H1 (cell line): ENCODE measurements around the gene GSTO2. TPM values are rescaled to one million over a fixed set of nuclear protein-coding genes. Genes with fewer than 3 reads are reported as not detected.

ENCODE experiments used
- CTCF ChIA-PET: fragments of 300-600 bp; sonication (Branson Sonifier 250); formaldehyde crosslinking; loops from one replicate; lab custom pipeline; 2021; ENCODE audit not compliant: partially characterized antibody; lab: Charles Lee
- POLR2A ChIA-PET: fragments of 300-600 bp; sonication (Branson Sonifier 250); formaldehyde crosslinking; loops from one replicate; lab custom pipeline; 2021; ENCODE audit warnings: inconsistent platforms; ENCODE audit not compliant: partially characterized antibody; lab: Charles Lee
- DNase-seq, 2 experiments: peaks; one replicate each; pipeline versions ENCODE4 v3.0.0 to v3.0.0-alpha.2; 2010 to 2022; ENCODE audit warnings: low spot score in 2 of 2, low read depth in 1 of 2, mixed read lengths in 1 of 2
- FAIRE-seq: peaks from 2 replicates; lab custom pipeline; 2011; peaks lifted over from hg19 to GRCh38; lab: Jason Lieb, UNC
- H2AFZ ChIP-seq: 2 replicates; pipeline ENCODE4 v1.8.1; 2012; ENCODE audit warnings: low read length, inconsistent platforms
- H2AK5ac ChIP-seq: 2 replicates; pipeline ENCODE4 v1.6.1; 2013; ENCODE audit warnings: low read depth, low read length
- H2BK120ac ChIP-seq: replicated peaks from 2 replicates; pipeline ENCODE3; 2013; ENCODE audit warnings: low read depth, low read length, inconsistent platforms
- H2BK12ac ChIP-seq: 2 replicates; pipeline ENCODE4 v1.6.1; 2013; ENCODE audit warnings: low read depth, low read length
- H2BK15ac ChIP-seq: 2 replicates; pipeline ENCODE4 v1.6.1; 2013; ENCODE audit warnings: low read length
- H2BK20ac ChIP-seq: 2 replicates; pipeline ENCODE4 v1.6.1; 2013; ENCODE audit warnings: low read length
- H2BK5ac ChIP-seq: 2 replicates; pipeline ENCODE4 v1.6.1; 2013; ENCODE audit warnings: low read depth, low read length
- H3K14ac ChIP-seq: 2 replicates; pipeline ENCODE4 v1.6.1; 2013; ENCODE audit warnings: inconsistent platforms; ENCODE audit not compliant: insufficient read length
- H3K18ac ChIP-seq: 2 replicates; pipeline ENCODE4 v1.6.1; 2013; ENCODE audit warnings: low read length; ENCODE audit errors: extremely low read depth
- H3K23ac ChIP-seq: 2 replicates; pipeline ENCODE4 v1.6.1; 2013; ENCODE audit warnings: inconsistent platforms; ENCODE audit not compliant: insufficient read length
- H3K23me2 ChIP-seq: 2 replicates; pipeline ENCODE4 v1.6.1; 2013; ENCODE audit warnings: low read depth, low read length
- H3K27ac ChIP-seq: 2 replicates; pipeline ENCODE4 v1.6.1; 2011; ENCODE audit warnings: low read depth, low read length, inconsistent platforms
- H3K27me3 ChIP-seq, 4 experiments: replicated peaks in 1 of 4; 1 replicate in 1 of 4; 2 replicates in 3 of 4; pipeline versions ENCODE4 v1.6.1 to v1.8.1; 2011 to 2013; ENCODE audit warnings: low read length in 3 of 4, mild to moderate bottlenecking in 3 of 4, inconsistent platforms in 2 of 4, mixed read lengths in 2 of 4, moderate library complexity in 1 of 4; ENCODE audit not compliant: control insufficient read depth in 3 of 4, insufficient read depth in 3 of 4; ENCODE audit errors: extremely low read depth in 1 of 4
- H3K36me3 ChIP-seq, 4 experiments: 2 replicates each; pipeline versions ENCODE4 v1.6.1 to v1.8.1; 2011 to 2013; ENCODE audit warnings: mild to moderate bottlenecking in 4 of 4, low read length in 3 of 4, moderate library complexity in 2 of 4, control low read depth in 1 of 4, inconsistent platforms in 1 of 4; ENCODE audit not compliant: insufficient read depth in 4 of 4, control insufficient read depth in 2 of 4
- H3K4ac ChIP-seq: replicated peaks from 2 replicates; pipeline ENCODE3; 2013; ENCODE audit warnings: low read length, low read depth, mixed read lengths, inconsistent platforms; ENCODE audit not compliant: insufficient read length
- H3K4me1 ChIP-seq, 4 experiments: replicated peaks in 1 of 4; 1 replicate in 1 of 4; 2 replicates in 3 of 4; pipeline versions ENCODE4 v1.6.1 to v1.8.1; 2011 to 2013; ENCODE audit warnings: low read length in 3 of 4, inconsistent platforms in 2 of 4, mixed read lengths in 1 of 4; ENCODE audit not compliant: insufficient read depth in 4 of 4, control insufficient read depth in 3 of 4
- H3K4me2 ChIP-seq, 2 experiments: 2 replicates each; pipeline versions ENCODE4 v1.6.1 to v1.8.1; 2011 to 2013; ENCODE audit warnings: low read depth in 2 of 2, low read length in 2 of 2, control low read depth in 1 of 2, inconsistent platforms in 1 of 2, mild to moderate bottlenecking in 1 of 2; ENCODE audit not compliant: insufficient read depth in 1 of 2
- H3K4me3 ChIP-seq, 4 experiments: fragments of 200-600, 300-600 bp in 1 of 4; sonication (generic), shearing (Covaris generic), sonication (Bioruptor Twin) in 1 of 4; 2 replicates each; pipeline versions ENCODE4 v1.5.1 to v1.8.1; 2011 to 2016; ENCODE audit warnings: low read length in 4 of 4, low read depth in 3 of 4, control low read depth in 2 of 4, inconsistent platforms in 2 of 4, mild to moderate bottlenecking in 2 of 4, mixed read lengths in 1 of 4, moderate library complexity in 1 of 4; ENCODE audit not compliant: insufficient read depth in 2 of 4; ENCODE audit errors: extremely low read depth in 1 of 4
- H3K56ac ChIP-seq: replicated peaks from 2 replicates; pipeline ENCODE3; 2013; ENCODE audit warnings: low read depth, mild to moderate bottlenecking, mixed read lengths, low read length, inconsistent platforms; ENCODE audit not compliant: insufficient read length
- H3K79me1 ChIP-seq: 2 replicates; pipeline ENCODE4 v1.6.1; 2013; ENCODE audit warnings: low read depth, low read length, control low read depth
- H3K79me2 ChIP-seq, 2 experiments: 2 replicates each; pipeline versions ENCODE4 v1.6.1 to v1.8.1; 2012 to 2013; ENCODE audit warnings: low read length in 2 of 2, mild to moderate bottlenecking in 2 of 2, inconsistent platforms in 1 of 2; ENCODE audit not compliant: insufficient read depth in 2 of 2, control insufficient read depth in 1 of 2
- H3K9ac ChIP-seq, 4 experiments: replicated peaks in 1 of 4; 1 replicate in 1 of 4; 2 replicates in 3 of 4; pipeline versions ENCODE4 v1.6.1 to v1.8.1; 2011 to 2013; ENCODE audit warnings: low read depth in 3 of 4, low read length in 3 of 4, control low read depth in 2 of 4, mild to moderate bottlenecking in 2 of 4, moderate library complexity in 2 of 4, inconsistent platforms in 1 of 4; ENCODE audit errors: extremely low read depth in 1 of 4
- H3K9me3 ChIP-seq, 2 experiments: 2 replicates each; pipeline versions ENCODE4 v1.6.1 to v1.8.1; 2012 to 2013; ENCODE audit warnings: mild to moderate bottlenecking in 2 of 2, moderate library complexity in 2 of 2, control low read depth in 1 of 2, inconsistent platforms in 1 of 2, low read depth in 1 of 2, low read length in 1 of 2, mixed read lengths in 1 of 2; ENCODE audit not compliant: insufficient read depth in 2 of 2
- H4K20me1 ChIP-seq, 2 experiments: replicated peaks in 1 of 2; 2 replicates each; pipeline versions ENCODE3 to v1.8.1; 2011 to 2013; ENCODE audit warnings: inconsistent platforms in 2 of 2, low read length in 2 of 2, mild to moderate bottlenecking in 1 of 2; ENCODE audit not compliant: insufficient read depth in 2 of 2, control insufficient read depth in 1 of 2
- H4K5ac ChIP-seq: 2 replicates; pipeline ENCODE4 v1.6.1; 2013; ENCODE audit warnings: low read length, low read depth, mixed read lengths, inconsistent platforms; ENCODE audit not compliant: insufficient read length
- H4K8ac ChIP-seq: 2 replicates; pipeline ENCODE4 v1.8.0; 2013; ENCODE audit warnings: mild to moderate bottlenecking, moderate library complexity, low read length, inconsistent platforms; ENCODE audit not compliant: insufficient read depth; ENCODE audit errors: extremely low read depth
- H4K91ac ChIP-seq: replicated peaks from 2 replicates; pipeline ENCODE3; 2013; ENCODE audit warnings: low read length, mixed read lengths, inconsistent platforms; ENCODE audit not compliant: insufficient read length
- ASH2L ChIP-seq: fragments of 200-600, 300-600 bp; sonication (generic); IDR thresholded peaks from one replicate; pipeline ENCODE4 v1.7.1; 2017; ENCODE audit warnings: low read length
- BACH1 ChIP-seq: IDR thresholded peaks from 2 replicates; pipeline ENCODE4 v1.6.1; 2012; ENCODE audit warnings: low read length, improper control_type of control experiment
- BCL11A ChIP-seq, 2 experiments: IDR thresholded peaks; one replicate each; pipeline ENCODE4 v1.6.1; 2011; ENCODE audit warnings: low read depth in 2 of 2, low read length in 2 of 2, mild to moderate bottlenecking in 2 of 2
- CHD2 ChIP-seq: IDR thresholded peaks from 2 replicates; pipeline ENCODE4 v1.6.1; 2012; ENCODE audit warnings: low read length, improper control_type of control experiment
- FOSL1 ChIP-seq: IDR thresholded peaks from 2 replicates; pipeline ENCODE4 v1.6.1; 2011; ENCODE audit warnings: mild to moderate bottlenecking, low read depth, low read length, moderate library complexity; ENCODE audit not compliant: insufficient read depth
- JUN ChIP-seq: IDR thresholded peaks from 2 replicates; pipeline ENCODE4 v1.6.1; 2011; ENCODE audit warnings: low read depth, mild to moderate bottlenecking, improper control_type of control experiment, low read length
- KDM1A ChIP-seq: fragments of 200-600, 300-600 bp; sonication (generic); IDR thresholded peaks from 2 replicates; pipeline ENCODE4 v1.7.1; 2016; ENCODE audit warnings: mild to moderate bottlenecking, low read length, borderline replicate concordance
- KDM5A ChIP-seq: fragments of 200-600 bp; IDR thresholded peaks from 2 replicates; pipeline ENCODE4 v1.7.1; 2012; ENCODE audit warnings: mild to moderate bottlenecking, low read length, inconsistent platforms, mixed read lengths
- NANOG ChIP-seq: IDR thresholded peaks from 2 replicates; pipeline ENCODE4 v1.6.1; 2011; ENCODE audit warnings: low read length, low read depth, mild to moderate bottlenecking, inconsistent platforms; ENCODE audit not compliant: insufficient read depth, poor library complexity, severe bottlenecking
- POLR2AphosphoS5 ChIP-seq: IDR thresholded peaks from 2 replicates; pipeline ENCODE4 v1.6.1; 2011; ENCODE audit warnings: low read depth, low read length
- TCF12 ChIP-seq: IDR thresholded peaks from 2 replicates; pipeline ENCODE4 v1.6.1; 2011; ENCODE audit warnings: low read depth, mild to moderate bottlenecking, low read length
- ZNF274 ChIP-seq: IDR thresholded peaks from 2 replicates; pipeline ENCODE4 v1.7.0; 2012; ENCODE audit warnings: low read length, borderline replicate concordance; ENCODE audit errors: extremely low read depth
- WGBS, 2 experiments: shearing (Covaris generic) in 1 of 2; methylation state at CpG; one replicate each; pipeline versions ENCODE4 v1.1.6 to v1.1.7; 2013 to 2015; ENCODE audit warnings: low lambda C conversion rate in 2 of 2, mixed read lengths in 2 of 2, inconsistent platforms in 1 of 2, low coverage in 1 of 2, missing lambda C conversion rate in 1 of 2; ENCODE audit not compliant: insufficient replicate concordance in 2 of 2, insufficient coverage in 1 of 2, insufficient read length in 1 of 2; ENCODE audit errors: extremely low coverage in 1 of 2, missing lambda C conversion rate in 1 of 2; 5-methylcytosine and 5-hydroxymethylcytosine counted together
- polyA plus RNA-seq, 7 experiments: library from polyadenylated mRNA; depleted of rRNA in 3 of 7; stranded (reverse) in 5 of 7; unstranded in 2 of 7; fragments of >200 nt in 5 of 7; fragments of 200-250 nt in 2 of 7; gene quantifications; 1 replicate in 5 of 7; 2 replicates in 1 of 7; 4 replicates in 1 of 7; pipeline versions ENCODE4 v1.2.1 to v1.2.3, GENCODE V29; 2011 to 2013; ENCODE audit warnings: missing spikeins in 2 of 7, mixed read lengths in 2 of 7
- total RNA-seq: library from RNA; stranded (reverse); fragmentation: NEBNext Ultra II Directional; extraction: Animal tissue kit (Norgen Biotek cat#: 25700); gene quantifications from 2 replicates; pipeline ENCODE4 v1.2.1, GENCODE V29; 2021

Gene GSTO2
- total and polyA plus RNA-seq, 2 of the 8 experiments (the other 6 are each of a cell fraction or from before 2014, with no cell fraction given) = 13.1 to 41.7 TPM

- 25% methylated on average over 20 of the region's 20 CpGs; no CpG with 5 or more reads in 1 of the 2 experiments for WGBS, 2 experiments
- Histone ChIP-seq H3K9me3 (peaks cover 0 to 10% of the 10 kb centered on the region in 2 experiments; a peak in 2 of 4 replicates), H2BK12ac (peak overlapping the region; percentile 63; the same call in 1 of the 2 replicates), H2BK120ac (no peak overlapping the region), H3K18ac (no peak overlapping the region), H3K23me2 (peaks cover 9% of the 10 kb centered on the region), H4K91ac (no peak overlapping the region), H4K20me1 (no peaks in the 10 kb centered on the region), H3K27me3 (peaks cover 0 to 2% (median 0%) of the 10 kb centered on the region in 4 experiments; a peak in 1 of 7 replicates), H3K79me2 (no peaks in the 10 kb centered on the region), H4K8ac (peak overlapping the region; percentile 91; the same call in 1 of the 2 replicates), H3K23ac (no peak overlapping the region), H3K79me1 (no peaks in the 10 kb centered on the region), H3K4me3 (peak overlapping the region; percentile 69 to 82 (median 76)), H3K9ac (peak overlapping the region; percentile 57 to 76 (median 64); a peak in 6 of 7 replicates), H4K5ac (peak overlapping the region; percentile 78), H3K27ac (no peak overlapping the region), H2BK15ac (no peak overlapping the region), H3K14ac (no peak overlapping the region), H3K36me3 (no peaks in the 10 kb centered on the region; a peak in 1 of 8 replicates), H2BK20ac (no peak overlapping the region), H3K4me1 (no peaks in the 10 kb centered on the region), H3K4me2 (peak overlapping the region; percentile 78 to 94), H3K4ac (no peak overlapping the region), H2AFZ (peak overlapping the region; percentile 84; the same call in 1 of the 2 replicates), H2BK5ac (0 out of 2 replicates have a peak overlapping the region, but pooled peaks have one; percentile 21), H2AK5ac (no peak overlapping the region), H3K56ac (no peak overlapping the region)
- no peak for DNase-seq
- FAIRE-seq = no peak
- ChIA-PET POLR2A (interaction anchor here (0.6 to 1.2 kb wide), 3 partner anchors 11 to 46 kb away, joined by 3 read pairs; no protein-coding TSS in a partner anchor), CTCF (interaction anchor here (1.0 to 1.5 kb wide), 2 partner anchors 26 to 42 kb away, joined by 3 to 5 read pairs; no protein-coding TSS in a partner anchor)
- no peak for TF ChIP-seq BACH1
- TF ChIP-seq FOSL1 = no peak
- no peak for TF ChIP-seq KDM5A
- TF ChIP-seq TCF12 = no peak
- TF ChIP-seq POLR2AphosphoS5 = no peak
- TF ChIP-seq KDM1A = no peak
- TF ChIP-seq JUN = no peak
- TF ChIP-seq ZNF274 = no peak
- TF ChIP-seq ASH2L = no peak
- no peak for TF ChIP-seq BCL11A (IDR thresholded peaks at IDR 0.05; ENCODE audit: low read depth in 2 of 2, low read length in 2 of 2)
- no peak for TF ChIP-seq CHD2
- no peak for TF ChIP-seq NANOG
Measured at GRCh38 chr10:104232613-104233102, 36.3 kb upstream of the GSTO2 start.
